ENCODE data around the gene HAAO.

DNA sequence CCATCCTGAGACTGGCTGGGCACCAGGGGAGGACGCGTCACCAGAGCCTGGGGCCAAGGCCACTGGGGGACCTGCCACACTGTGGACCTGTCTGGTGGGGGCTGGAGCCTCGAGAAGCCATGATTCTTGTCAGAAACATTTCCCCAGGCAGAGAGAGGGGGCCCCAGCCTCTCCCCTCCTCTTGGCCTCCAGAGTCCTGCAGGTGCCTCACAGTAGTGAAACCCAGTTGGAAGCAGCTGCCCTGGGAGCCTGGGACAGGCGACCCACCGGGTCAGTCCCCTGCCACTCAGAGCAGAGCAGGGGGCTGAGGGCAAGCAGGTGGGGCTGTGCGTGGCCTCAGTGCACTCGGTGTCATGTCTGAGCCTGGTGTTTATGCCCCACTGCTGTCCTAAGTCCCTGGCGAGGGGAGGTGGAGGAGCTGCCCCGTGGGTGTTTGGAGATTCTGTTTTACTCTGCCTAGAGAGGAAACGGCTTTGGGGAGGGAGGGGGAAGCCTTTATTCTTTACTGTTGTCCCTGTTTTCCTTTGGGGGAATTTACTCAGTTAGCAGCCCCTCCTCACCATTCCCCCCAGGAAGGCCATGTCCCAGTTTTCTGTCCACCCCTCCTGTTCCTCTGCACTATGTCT, 36.1 kb downstream of the HAAO start:
- TF ChIP-seq, protein P1, sequence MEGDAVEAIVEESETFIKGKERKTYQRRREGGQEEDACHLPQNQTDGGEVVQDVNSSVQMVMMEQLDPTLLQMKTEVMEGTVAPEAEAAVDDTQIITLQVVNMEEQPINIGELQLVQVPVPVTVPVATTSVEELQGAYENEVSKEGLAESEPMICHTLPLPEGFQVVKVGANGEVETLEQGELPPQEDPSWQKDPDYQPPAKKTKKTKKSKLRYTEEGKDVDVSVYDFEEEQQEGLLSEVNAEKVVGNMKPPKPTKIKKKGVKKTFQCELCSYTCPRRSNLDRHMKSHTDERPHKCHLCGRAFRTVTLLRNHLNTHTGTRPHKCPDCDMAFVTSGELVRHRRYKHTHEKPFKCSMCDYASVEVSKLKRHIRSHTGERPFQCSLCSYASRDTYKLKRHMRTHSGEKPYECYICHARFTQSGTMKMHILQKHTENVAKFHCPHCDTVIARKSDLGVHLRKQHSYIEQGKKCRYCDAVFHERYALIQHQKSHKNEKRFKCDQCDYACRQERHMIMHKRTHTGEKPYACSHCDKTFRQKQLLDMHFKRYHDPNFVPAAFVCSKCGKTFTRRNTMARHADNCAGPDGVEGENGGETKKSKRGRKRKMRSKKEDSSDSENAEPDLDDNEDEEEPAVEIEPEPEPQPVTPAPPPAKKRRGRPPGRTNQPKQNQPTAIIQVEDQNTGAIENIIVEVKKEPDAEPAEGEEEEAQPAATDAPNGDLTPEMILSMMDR (IDR thresholded peaks at IDR 0.05), result no peak
- TF ChIP-seq POLR2A (IDR thresholded peaks at IDR 0.05), result no peak
- TF ChIP-seq POLR2AphosphoS5 (IDR thresholded peaks at IDR 0.05), result no peak
